T-helper 2 cell treated with Interferon-gamma antibody and Interleukin-4, amounts not matched to agents 5 μg/mL and 100 μg/mL, for 36 hours (primary cell): ENCODE data around the gene CTNNA2.

Experiments
- DNase-seq: peaks from one replicate; pipeline ENCODE4 v3.0.0; 2021; ENCODE audit warnings: low spot score
- H3K27ac Mint-ChIP-seq: one replicate; pipeline ENCODE4 v1.8.0; 2021; ENCODE audit warnings: mild to moderate bottlenecking, mixed read lengths
- H3K27me3 Mint-ChIP-seq: one replicate; pipeline ENCODE4 v1.8.0; 2021; ENCODE audit warnings: low read depth, mixed read lengths
- H3K36me3 Mint-ChIP-seq: one replicate; pipeline ENCODE4 v1.8.0; 2021; ENCODE audit warnings: low read depth, mixed read lengths
- H3K4me1 Mint-ChIP-seq: one replicate; pipeline ENCODE4 v1.8.0; 2021; ENCODE audit warnings: low read depth, mixed read lengths
- H3K4me3 Mint-ChIP-seq: one replicate; pipeline ENCODE4 v1.8.0; 2022; ENCODE audit warnings: mild to moderate bottlenecking, moderate library complexity, mixed read lengths
- H3K9me3 Mint-ChIP-seq: one replicate; pipeline ENCODE4 v1.8.0; 2021; ENCODE audit warnings: mixed read lengths

The CTNNA2 gene

DNA sequence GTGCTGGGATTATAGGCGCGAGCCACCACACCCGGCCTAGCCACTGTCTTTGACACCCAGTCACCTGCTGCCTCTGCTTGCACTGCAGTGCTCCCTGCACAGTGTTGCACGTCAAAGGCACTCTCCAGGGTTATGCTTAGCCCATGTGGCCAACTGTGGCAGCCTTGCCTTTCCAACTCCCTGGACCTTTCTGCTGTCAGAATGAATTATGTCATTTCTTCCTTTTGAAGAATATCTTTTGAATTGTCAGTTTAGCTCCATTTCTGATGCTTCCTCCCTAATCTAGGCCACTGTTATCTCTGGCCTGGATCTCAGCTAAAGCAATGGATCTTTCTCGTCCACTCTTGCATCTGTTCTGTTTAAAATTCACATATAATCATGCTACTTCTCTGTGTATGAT is 821.0 kb downstream of the CTNNA2 start:
- H3K27me3 Mint-ChIP-seq = no peaks in the 10 kb centered on the region
- DNase-seq = no peak
- no peaks in the 10 kb centered on the region for H3K36me3 Mint-ChIP-seq
- H3K4me1 Mint-ChIP-seq = no peaks in the 10 kb centered on the region
- peaks cover 34% of the 10 kb centered on the region for H3K9me3 Mint-ChIP-seq
- H3K27ac Mint-ChIP-seq = no peak overlapping the region
- no peak overlapping the region for H3K4me3 Mint-ChIP-seq

DNA sequence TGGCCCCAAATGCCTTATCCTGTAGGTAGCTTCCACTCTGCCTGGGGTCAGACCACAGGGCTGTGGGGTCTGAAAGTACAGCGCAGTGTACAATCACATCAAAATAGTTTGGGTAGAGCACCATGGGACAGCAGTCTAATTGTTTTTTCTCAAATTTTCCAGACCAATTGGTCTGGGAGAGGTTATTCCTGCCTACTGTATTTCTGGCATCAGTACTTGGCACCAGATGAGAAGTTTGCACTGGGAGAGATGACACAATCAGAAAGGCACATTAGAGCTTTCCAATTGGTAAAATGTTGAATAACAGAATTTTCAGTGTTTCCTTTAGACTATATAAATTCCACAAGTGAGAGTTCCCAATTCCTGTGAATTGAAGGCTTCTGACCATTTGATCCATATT is 822.6 kb downstream of the CTNNA2 start:
- Mint-ChIP-seq H3K36me3 (no peaks in the 10 kb centered on the region), H3K4me3 (no peak overlapping the region), H3K9me3 (peaks cover 36% of the 10 kb centered on the region), H3K27me3 (no peaks in the 10 kb centered on the region), H3K27ac (no peak overlapping the region), H3K4me1 (no peaks in the 10 kb centered on the region)
- no peak for DNase-seq

DNA sequence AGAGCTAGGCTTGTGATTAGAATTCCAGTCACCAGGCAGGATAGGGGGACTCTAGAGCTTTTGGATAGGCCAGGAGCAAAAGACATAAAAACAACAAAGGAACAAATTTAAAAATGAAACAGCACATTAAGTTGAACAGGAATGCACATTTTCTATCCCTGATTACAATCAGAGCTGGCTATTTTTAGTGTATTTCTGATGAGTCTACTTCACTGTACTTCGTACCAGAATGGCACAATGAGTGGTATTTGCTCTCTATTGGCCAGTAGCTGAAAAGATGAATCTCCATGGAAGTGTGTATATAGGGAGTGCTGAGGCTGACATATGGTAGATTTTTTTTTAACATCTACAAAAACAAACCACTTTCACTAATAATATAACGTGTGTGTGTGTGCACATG is 825.9 kb downstream of the CTNNA2 start:
- H3K9me3 Mint-ChIP-seq = peaks cover 31% of the 10 kb centered on the region
- no peaks in the 10 kb centered on the region for H3K4me1 Mint-ChIP-seq
- H3K4me3 Mint-ChIP-seq = no peak overlapping the region
- no peaks in the 10 kb centered on the region for H3K27me3 Mint-ChIP-seq
- DNase-seq = no peak
- H3K36me3 Mint-ChIP-seq = no peaks in the 10 kb centered on the region
- no peak overlapping the region for H3K27ac Mint-ChIP-seq

DNA sequence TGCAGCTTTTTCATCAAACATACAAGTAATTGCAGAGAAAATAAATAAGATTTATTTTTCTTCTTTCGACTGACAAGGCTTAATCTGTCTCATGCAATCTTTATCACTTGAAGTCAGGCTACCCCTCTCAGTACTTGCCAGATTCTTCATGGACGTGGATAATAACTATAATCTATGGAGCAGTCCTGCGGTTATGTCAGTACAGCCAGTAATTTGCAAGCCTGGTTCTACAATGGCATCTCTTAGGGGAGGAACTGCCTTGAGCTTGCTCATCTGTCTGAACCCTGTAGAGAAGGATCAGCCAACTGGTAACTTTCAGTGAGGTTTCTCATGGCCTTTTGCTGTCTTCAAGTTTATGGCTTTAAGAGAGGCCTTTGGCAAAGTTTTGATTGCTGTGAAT is 827.2 kb downstream of the CTNNA2 start:
- no peak for DNase-seq
- H3K4me3 Mint-ChIP-seq = no peak overlapping the region
- no peaks in the 10 kb centered on the region for H3K36me3 Mint-ChIP-seq
- H3K9me3 Mint-ChIP-seq = peaks cover 29% of the 10 kb centered on the region
- H3K27ac Mint-ChIP-seq = no peak overlapping the region
- H3K27me3 Mint-ChIP-seq = no peaks in the 10 kb centered on the region
- H3K4me1 Mint-ChIP-seq = no peaks in the 10 kb centered on the region

DNA sequence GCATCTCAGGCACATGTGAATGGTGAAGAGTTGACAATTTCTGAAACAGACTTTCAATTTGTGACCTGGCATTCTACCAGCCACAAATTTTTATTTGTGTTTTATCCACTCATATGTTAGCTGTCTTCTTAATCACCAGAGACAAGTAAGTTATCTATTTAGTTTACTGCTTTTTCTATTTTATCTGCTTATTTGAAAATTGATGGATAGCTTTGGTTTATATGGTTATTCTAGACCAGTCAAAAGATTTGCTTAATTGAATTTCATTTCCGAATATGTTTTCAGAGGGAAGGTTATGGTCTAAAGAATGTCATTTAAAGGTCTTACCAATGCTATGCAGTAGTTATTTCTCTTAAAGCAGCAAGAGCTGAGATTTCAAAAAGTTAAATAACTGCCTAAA is 835.2 kb downstream of the CTNNA2 start:
- DNase-seq = no peak
- no peak overlapping the region for H3K27ac Mint-ChIP-seq
- H3K9me3 Mint-ChIP-seq = peaks cover 20% of the 10 kb centered on the region
- no peak overlapping the region for H3K4me3 Mint-ChIP-seq
- H3K36me3 Mint-ChIP-seq = no peaks in the 10 kb centered on the region
- no peaks in the 10 kb centered on the region for H3K4me1 Mint-ChIP-seq
- no peaks in the 10 kb centered on the region for H3K27me3 Mint-ChIP-seq

DNA sequence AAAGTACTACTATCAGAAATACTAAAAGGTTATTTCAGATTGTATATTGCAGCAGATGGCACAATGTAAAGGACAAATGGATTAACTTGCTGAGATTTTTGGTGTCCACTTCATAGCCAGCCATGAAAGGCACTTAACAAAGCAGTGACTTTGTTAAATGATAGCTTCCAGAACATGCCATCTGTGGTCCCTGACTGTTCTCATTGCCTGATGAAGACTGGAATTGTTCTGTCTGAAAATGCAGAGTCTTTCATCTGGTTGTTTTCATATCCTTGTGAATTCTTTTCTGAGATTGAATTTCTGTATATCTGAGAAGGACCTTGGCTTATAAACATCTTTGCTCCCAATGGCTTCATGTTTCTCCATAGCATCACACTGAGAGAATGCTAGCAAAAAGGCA is 836.1 kb downstream of the CTNNA2 start:
- Mint-ChIP-seq H3K27ac (no peak overlapping the region), H3K4me3 (no peak overlapping the region)
- DNase-seq = no peak

DNA sequence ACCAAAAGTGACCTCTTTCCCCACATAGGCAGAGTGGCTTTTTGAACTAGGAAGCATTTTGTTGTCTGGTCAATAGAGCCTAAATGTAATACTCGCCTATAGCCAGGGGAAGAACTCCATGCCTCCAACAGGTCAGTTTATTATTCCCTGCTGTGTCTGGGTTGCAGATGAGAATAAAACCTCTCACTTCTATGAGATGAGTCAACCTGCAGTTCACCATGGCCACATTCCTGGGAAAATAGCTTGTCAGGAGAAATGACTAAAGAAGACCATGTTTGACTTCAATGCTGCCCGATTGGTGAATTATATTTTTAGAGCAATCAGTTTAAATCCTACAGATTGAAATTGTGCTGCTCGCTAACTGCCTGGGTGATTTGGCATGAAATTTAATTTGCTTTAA is 838.4 kb downstream of the CTNNA2 start:
- Mint-ChIP-seq H3K27me3 (no peaks in the 10 kb centered on the region), H3K36me3 (no peaks in the 10 kb centered on the region), H3K4me3 (no peak overlapping the region), H3K9me3 (peaks cover 6% of the 10 kb centered on the region), H3K4me1 (no peaks in the 10 kb centered on the region), H3K27ac (no peak overlapping the region)
- DNase-seq = no peak

More for the DNA sequence above, 836.1 kb downstream of the CTNNA2 start:
- H3K36me3 Mint-ChIP-seq = no peaks in the 10 kb centered on the region
- H3K9me3 Mint-ChIP-seq = peaks cover 17% of the 10 kb centered on the region
- H3K4me1 Mint-ChIP-seq = no peaks in the 10 kb centered on the region
- H3K27me3 Mint-ChIP-seq = no peaks in the 10 kb centered on the region

DNA sequence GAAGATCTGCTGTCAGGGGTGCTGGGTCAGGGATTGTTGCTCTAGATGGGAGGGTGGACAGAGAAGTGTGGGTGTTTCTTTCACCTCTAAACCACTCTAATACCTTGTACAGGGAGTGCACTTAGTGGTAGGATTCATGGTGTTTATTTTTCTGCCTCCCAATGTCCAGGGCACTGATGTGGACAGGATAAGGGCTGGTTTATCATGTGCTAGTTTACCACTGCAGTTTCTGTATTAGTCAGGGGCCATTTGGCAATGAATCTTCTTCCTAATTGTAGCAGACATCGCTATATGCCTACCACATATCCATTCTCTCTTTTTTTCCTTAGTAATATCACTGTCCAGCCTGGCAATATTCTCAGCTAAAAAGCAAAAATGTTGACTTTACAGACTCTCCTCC is 842.0 kb downstream of the CTNNA2 start:
- Mint-ChIP-seq H3K4me1 (no peaks in the 10 kb centered on the region), H3K27me3 (no peaks in the 10 kb centered on the region), H3K27ac (no peak overlapping the region), H3K4me3 (no peak overlapping the region), H3K9me3 (peaks cover 6% of the 10 kb centered on the region), H3K36me3 (no peaks in the 10 kb centered on the region)
- no peak for DNase-seq

DNA sequence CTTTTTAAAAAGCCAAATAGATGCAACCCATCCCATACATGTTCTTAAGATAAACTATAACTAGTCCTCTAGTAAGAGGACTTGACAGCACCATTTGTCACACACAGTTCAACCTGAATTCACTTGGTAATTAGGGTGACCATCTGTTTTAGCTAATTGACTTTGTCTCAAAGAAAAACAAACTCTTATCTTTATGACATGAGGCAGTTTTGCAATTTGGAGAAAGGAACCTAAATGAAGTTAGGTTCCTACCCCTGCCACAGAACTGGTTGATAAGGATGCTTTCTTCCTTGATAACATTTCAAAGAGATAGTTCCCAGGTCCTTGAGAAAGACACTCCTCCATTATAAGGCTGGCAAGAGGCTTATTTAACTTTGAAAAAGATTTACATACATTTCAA is 849.1 kb downstream of the CTNNA2 start:
- no peak for DNase-seq
- H3K27me3 Mint-ChIP-seq = no peaks in the 10 kb centered on the region
- H3K9me3 Mint-ChIP-seq = no peaks in the 10 kb centered on the region
- no peaks in the 10 kb centered on the region for H3K36me3 Mint-ChIP-seq
- no peaks in the 10 kb centered on the region for H3K4me1 Mint-ChIP-seq
- H3K27ac Mint-ChIP-seq = no peak overlapping the region
- H3K4me3 Mint-ChIP-seq = no peak overlapping the region

DNA sequence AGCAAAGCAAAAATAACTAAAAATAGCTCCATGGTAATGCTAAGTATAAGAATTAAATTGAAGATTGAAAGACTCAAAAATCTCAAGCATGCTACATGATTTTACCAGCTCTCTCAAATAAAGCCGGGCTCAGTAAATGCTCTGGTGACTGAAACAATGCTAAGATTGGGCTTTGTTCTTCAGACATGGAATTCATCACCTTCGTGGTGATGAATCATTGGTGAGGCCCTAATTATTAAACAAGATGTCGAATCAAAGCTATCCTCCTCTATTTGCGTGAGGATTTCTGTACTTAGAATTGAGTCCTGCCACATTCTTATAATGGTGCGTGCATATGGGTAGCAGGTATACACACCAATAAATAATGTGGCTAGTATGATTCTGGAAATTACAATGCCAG is 850.5 kb downstream of the CTNNA2 start:
- Mint-ChIP-seq H3K36me3 (no peaks in the 10 kb centered on the region), H3K4me3 (no peak overlapping the region), H3K4me1 (no peaks in the 10 kb centered on the region), H3K27me3 (no peaks in the 10 kb centered on the region), H3K27ac (no peak overlapping the region), H3K9me3 (no peaks in the 10 kb centered on the region)
- DNase-seq = no peak

DNA sequence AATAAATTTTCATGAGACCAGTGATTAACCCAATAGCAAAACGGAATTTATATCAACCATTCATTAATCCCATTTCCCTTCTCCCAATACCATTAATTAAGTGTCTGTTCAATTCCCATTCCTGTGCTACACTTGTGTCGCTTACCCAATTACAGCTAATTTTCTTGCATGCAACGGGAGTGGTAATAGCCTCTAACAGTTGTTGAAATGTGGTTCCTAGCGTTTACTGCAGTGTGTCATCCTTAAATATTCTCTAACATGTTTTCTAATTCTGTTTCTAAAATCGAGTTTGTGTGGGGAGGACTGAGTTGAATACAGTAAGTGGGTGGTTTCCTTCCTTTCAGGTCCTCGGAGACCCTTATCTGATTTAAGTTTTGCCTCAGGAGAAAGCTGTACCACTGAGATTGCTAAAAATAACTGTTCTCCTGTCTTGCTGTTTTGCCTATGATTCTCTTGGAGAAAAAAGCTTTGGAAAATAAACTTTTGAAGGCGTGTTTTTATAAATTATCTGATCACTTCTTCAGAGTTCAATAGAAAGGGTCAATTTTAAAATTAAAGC is 851.0 kb downstream of the CTNNA2 start:
- Mint-ChIP-seq H3K36me3 (no peaks in the 10 kb centered on the region), H3K9me3 (no peaks in the 10 kb centered on the region), H3K27ac (no peak overlapping the region), H3K27me3 (no peaks in the 10 kb centered on the region), H3K4me1 (no peaks in the 10 kb centered on the region), H3K4me3 (no peak overlapping the region)
- DNase-seq = no peak

DNA sequence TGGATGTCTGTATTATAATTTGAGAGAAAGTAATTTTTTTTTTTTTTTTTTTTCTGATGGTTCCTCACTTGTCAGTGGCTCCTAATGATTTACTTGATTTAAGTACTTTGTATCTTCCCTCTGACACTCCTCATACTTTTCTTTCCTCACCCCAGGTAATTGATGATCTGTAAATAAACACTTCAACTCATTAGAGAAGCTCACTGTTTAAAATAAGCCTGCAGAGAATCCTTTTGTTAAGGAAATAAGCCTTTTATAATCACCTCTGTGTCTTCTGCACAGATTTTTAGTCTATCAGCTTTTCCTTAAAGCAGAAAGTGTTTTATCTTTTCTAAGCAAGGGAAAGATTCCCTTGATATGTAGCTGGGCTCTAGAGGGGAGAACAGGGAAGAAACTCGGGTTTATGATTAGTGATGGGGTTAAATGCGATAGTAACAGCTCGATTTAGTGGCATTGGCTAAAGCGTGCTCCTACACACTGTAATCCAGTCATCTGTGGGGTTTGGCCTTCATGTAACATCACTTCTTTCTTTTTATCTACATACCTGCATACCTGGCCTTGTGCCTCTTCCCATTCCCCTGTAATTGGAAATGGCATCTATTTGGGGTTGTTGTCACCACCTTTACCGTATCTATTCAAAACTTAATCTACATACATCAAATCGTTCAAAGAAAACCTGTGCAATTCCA is 851.8 kb downstream of the CTNNA2 start:
- H3K27ac Mint-ChIP-seq = no peak overlapping the region
- no peaks in the 10 kb centered on the region for H3K9me3 Mint-ChIP-seq
- no peaks in the 10 kb centered on the region for H3K4me1 Mint-ChIP-seq
- H3K27me3 Mint-ChIP-seq = no peaks in the 10 kb centered on the region
- no peak for DNase-seq
- no peaks in the 10 kb centered on the region for H3K36me3 Mint-ChIP-seq
- no peak overlapping the region for H3K4me3 Mint-ChIP-seq

DNA sequence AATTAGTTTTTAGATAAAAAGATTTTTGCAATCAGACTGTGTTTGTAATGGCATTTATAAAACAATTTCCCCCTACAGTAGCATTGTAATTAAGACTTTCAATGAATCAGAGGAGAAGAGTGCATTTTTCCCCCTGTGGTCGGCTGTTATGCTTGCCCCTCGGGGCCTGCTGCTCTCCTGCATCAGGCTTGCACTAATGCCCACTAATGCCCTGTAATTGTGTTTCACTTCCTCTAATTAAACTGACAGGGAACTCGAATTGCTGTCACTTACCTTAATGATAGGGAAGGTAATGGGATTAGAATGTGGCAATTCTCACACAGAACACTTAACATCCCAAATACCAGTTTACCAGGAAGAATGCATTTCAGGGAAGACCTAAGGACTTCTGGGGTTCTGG is 852.9 kb downstream of the CTNNA2 start:
- Mint-ChIP-seq H3K27me3 (no peaks in the 10 kb centered on the region), H3K9me3 (peaks cover 4% of the 10 kb centered on the region), H3K4me1 (no peaks in the 10 kb centered on the region), H3K27ac (no peak overlapping the region), H3K36me3 (no peaks in the 10 kb centered on the region), H3K4me3 (no peak overlapping the region)
- DNase-seq = no peak

DNA sequence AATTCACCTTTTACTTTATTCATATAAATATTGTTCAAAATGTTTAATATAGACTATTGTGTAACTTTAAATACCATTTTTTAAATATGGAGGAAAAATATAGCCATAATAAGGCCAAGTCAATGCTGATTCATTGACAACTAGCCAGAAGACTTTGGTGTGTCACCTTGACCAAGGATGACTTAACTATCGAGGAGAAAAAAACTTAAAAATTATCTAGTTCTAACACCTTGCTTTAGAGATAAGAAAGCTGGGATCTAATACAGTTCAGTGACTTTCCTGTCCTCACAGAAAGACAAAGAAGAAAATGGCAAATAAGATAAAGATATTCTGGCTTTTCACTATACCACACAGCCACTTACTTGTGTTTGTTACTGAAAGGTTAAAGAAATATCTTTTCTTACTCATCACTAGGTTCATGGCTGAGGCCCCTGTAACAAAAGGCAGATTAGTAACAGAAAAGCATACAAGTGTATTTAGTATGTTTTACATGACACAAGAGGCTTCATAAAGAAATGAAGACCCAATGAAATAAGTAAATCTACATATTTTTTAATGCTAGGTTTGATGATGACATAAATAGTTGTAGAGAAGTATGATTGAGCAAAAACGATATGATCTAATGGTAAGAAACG is 857.6 kb downstream of the CTNNA2 start:
- peaks cover 11% of the 10 kb centered on the region for H3K9me3 Mint-ChIP-seq
- H3K27ac Mint-ChIP-seq = no peak overlapping the region
- DNase-seq = no peak
- H3K36me3 Mint-ChIP-seq = no peaks in the 10 kb centered on the region
- H3K27me3 Mint-ChIP-seq = no peaks in the 10 kb centered on the region
- H3K4me1 Mint-ChIP-seq = no peaks in the 10 kb centered on the region
- H3K4me3 Mint-ChIP-seq = no peak overlapping the region

DNA sequence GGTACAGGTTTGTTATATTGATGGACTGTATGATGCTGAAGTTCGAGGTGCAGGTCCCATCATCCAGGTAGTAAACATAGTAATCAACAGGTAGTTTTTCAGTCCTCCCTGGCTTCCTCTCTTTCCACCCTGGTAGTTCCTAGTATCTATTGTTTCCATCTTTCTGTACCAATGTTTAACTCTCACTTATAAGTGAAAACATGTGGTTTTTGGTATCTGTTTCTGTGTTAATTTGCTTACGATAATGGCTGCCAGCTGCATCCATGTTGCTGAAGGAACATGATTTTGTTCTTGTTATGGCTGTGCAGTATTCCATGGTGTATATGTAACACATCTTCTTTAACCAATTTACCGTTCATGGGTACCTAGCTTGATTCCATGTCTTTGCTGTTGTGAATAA is 861.3 kb downstream of the CTNNA2 start:
- Mint-ChIP-seq H3K27me3 (no peaks in the 10 kb centered on the region), H3K27ac (no peak overlapping the region), H3K9me3 (peaks cover 33% of the 10 kb centered on the region), H3K4me3 (no peak overlapping the region), H3K4me1 (no peaks in the 10 kb centered on the region), H3K36me3 (no peaks in the 10 kb centered on the region)
- no peak for DNase-seq
